ENCODE measurements around the gene CTNND2. TPM values are rescaled to one million over a fixed set of nuclear protein-coding genes. Genes with fewer than 3 reads are reported as not detected.

CTNND2 gene
- total and polyA plus RNA-seq, 3 donors from 2014 or later, result 9.1 to 17.2 (median 11.3) TPM

- Histone ChIP-seq H3K9me3 (no peaks in the 10 kb centered on the region), H3K4me1 (no peaks in the 10 kb centered on the region), H3K4me3 (no peak overlapping the region), H3K27ac (no peak overlapping the region), H3K36me3 (ENCODE audit: low read depth, missing control alignments) (no peaks in the 10 kb centered on the region), H3K27me3 (no peaks in the 10 kb centered on the region)
- TF ChIP-seq, protein P1, sequence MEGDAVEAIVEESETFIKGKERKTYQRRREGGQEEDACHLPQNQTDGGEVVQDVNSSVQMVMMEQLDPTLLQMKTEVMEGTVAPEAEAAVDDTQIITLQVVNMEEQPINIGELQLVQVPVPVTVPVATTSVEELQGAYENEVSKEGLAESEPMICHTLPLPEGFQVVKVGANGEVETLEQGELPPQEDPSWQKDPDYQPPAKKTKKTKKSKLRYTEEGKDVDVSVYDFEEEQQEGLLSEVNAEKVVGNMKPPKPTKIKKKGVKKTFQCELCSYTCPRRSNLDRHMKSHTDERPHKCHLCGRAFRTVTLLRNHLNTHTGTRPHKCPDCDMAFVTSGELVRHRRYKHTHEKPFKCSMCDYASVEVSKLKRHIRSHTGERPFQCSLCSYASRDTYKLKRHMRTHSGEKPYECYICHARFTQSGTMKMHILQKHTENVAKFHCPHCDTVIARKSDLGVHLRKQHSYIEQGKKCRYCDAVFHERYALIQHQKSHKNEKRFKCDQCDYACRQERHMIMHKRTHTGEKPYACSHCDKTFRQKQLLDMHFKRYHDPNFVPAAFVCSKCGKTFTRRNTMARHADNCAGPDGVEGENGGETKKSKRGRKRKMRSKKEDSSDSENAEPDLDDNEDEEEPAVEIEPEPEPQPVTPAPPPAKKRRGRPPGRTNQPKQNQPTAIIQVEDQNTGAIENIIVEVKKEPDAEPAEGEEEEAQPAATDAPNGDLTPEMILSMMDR (IDR thresholded peaks at IDR 0.05), result no peak
- no peak for TF ChIP-seq POLR2A (IDR thresholded peaks at IDR 0.05)
- intact Hi-C loops (cut with DNase I; ENCODE audit: low total_unique reads), result no loop called here
- 70 to 82% methylated on average over 5 of the region's 5 CpGs for WGBS, 2 donors
- no peak for DNase-seq
These were observed 49.3 kb downstream of the CTNND2 start for GRCh38 chr5:11854936-11855335.

- TF ChIP-seq, protein P1 (IDR thresholded peaks at IDR 0.05), result no peak
- TF ChIP-seq POLR2A (IDR thresholded peaks at IDR 0.05), result no peak
- H3K4me1 ChIP-seq, result no peaks in the 10 kb centered on the region
- DNase-seq, result no peak
- no peak overlapping the region for H3K4me3 ChIP-seq
- intact Hi-C loops (cut with DNase I; ENCODE audit: low total_unique reads), result no loop called here
- H3K27me3 ChIP-seq, result no peaks in the 10 kb centered on the region
- no peaks in the 10 kb centered on the region for H3K9me3 ChIP-seq
- no peaks in the 10 kb centered on the region for H3K36me3 ChIP-seq (ENCODE audit: low read depth, missing control alignments)
- H3K27ac ChIP-seq, result no peak overlapping the region
- 71 to 79% methylated on average over 10 of the region's 10 CpGs for WGBS, 2 donors
These were observed 50.5 kb downstream of the CTNND2 start for GRCh38 chr5:11853796-11854195.

DNA sequence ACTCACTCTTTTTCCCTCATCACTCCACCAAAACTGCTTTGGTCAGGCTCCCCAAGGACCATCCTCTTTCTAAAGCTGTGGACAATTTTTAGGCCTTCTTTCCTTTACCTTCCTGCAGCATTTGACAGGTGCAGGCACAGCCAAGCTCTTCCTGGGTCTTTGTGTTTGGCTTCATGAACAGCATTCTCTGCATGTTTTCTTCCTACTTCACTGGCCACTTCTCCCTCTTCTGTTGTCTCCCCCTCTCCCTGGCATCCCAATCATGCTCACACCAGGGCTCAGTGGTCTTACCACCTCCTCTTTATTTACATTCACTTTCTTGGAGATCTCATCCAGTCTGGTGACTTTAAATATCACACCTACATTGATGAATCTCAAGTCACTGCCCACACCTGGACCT, 51.1 kb downstream of the CTNND2 start:
- no peak overlapping the region for H3K27ac ChIP-seq
- H3K4me1 ChIP-seq, result no peaks in the 10 kb centered on the region
- no peaks in the 10 kb centered on the region for H3K36me3 ChIP-seq (ENCODE audit: low read depth, missing control alignments)
- DNase-seq, result no peak
- H3K9me3 ChIP-seq, result no peaks in the 10 kb centered on the region
- intact Hi-C loops (cut with DNase I; ENCODE audit: low total_unique reads), result no loop called here
- H3K27me3 ChIP-seq, result no peaks in the 10 kb centered on the region
- no peak overlapping the region for H3K4me3 ChIP-seq
- TF ChIP-seq, protein P1 (IDR thresholded peaks at IDR 0.05), result no peak
- TF ChIP-seq POLR2A (IDR thresholded peaks at IDR 0.05), result no peak

DNA sequence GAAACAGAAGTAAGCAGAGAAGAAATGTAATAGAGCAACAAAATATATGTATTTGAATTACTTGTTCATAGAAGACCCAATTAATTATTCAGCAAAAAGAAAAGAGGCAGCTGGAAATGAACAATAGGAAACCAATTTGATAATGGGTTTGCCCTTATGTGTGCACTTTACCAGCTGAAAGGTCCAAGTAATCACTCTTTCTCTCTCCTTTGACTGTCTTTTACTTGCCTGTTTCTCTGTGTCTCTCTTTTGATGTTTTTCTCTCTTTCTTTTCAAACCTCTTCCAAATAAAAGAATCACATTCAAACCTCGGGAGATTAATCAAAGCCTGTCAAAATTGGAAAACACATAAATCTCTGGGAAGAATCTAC, 51.5 kb downstream of the CTNND2 start:
- Histone ChIP-seq H3K36me3 (ENCODE audit: low read depth, missing control alignments) (no peaks in the 10 kb centered on the region), H3K27me3 (no peaks in the 10 kb centered on the region), H3K9me3 (no peaks in the 10 kb centered on the region), H3K4me3 (no peak overlapping the region), H3K4me1 (no peaks in the 10 kb centered on the region), H3K27ac (no peak overlapping the region)
- DNase-seq, result no peak
- intact Hi-C loops (cut with DNase I; ENCODE audit: low total_unique reads), result no loop called here
- 67 to 79% methylated on average over 1 of the region's 1 CpG for WGBS, 2 donors
- TF ChIP-seq, protein P1 (IDR thresholded peaks at IDR 0.05), result no peak
- TF ChIP-seq POLR2A (IDR thresholded peaks at IDR 0.05), result no peak

DNA sequence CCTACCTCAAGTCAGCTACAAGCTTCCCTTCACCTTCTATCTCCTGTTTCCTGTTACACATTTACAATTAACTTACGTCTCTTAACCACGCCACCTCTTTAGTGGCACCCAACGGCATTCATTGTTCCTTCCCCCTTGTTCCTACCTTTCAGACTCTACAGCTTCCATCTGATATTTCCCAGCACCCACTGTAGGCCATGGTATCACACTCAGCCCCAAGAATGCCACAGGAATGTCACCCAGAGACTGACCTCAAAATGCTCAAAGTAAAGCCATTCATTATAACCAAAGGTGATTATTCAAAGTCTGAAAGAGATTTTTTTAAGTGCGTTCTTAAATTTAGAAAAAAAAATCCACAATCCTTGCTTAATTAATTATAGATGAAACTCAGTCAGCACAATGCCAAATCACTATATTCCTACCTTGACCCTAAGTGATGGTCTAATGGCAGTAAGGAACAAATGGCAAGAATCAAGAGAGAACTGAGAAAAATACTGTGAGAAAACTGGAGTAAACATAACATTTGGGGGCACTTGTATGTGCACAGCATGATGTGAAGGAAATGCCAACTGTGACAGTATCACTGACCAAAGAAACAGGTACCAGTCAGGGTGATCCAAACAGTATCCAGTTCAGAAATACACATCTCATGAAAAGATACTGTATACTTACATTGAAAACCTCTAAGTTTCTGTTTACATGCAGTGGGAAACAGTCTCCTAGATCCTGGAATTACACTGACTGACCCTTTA, 52.1 kb downstream of the CTNND2 start:
- intact Hi-C loops (cut with DNase I; ENCODE audit: low total_unique reads), result no loop called here
- TF ChIP-seq, protein P1 (IDR thresholded peaks at IDR 0.05), result no peak
- no peak for TF ChIP-seq POLR2A (IDR thresholded peaks at IDR 0.05)
- no peaks in the 10 kb centered on the region for H3K27me3 ChIP-seq
- H3K27ac ChIP-seq, result no peak overlapping the region
- no peaks in the 10 kb centered on the region for H3K36me3 ChIP-seq (ENCODE audit: low read depth, missing control alignments)
- H3K4me3 ChIP-seq, result no peak overlapping the region
- 59 to 61% methylated on average over 4 of the region's 4 CpGs for WGBS, 2 donors
- H3K9me3 ChIP-seq, result no peaks in the 10 kb centered on the region
- no peaks in the 10 kb centered on the region for H3K4me1 ChIP-seq
- DNase-seq, result no peak
